HG03280 (cell line): ENCODE results near the gene CD22.

Experiments used
- ATAC-seq: cut with Tn5 transposase; IDR thresholded peaks from one replicate; pipeline ENCODE4 v1.9.1; 2021; ENCODE audit warnings: mild to moderate bottlenecking, moderate library complexity; ENCODE audit not compliant: unreplicated experiment

Gene CD22

GRCh38 chr19:35341006-35341405, 12.0 kb downstream of the CD22 start:
- no peak for ATAC-seq

GRCh38 chr19:35341565-35342225, 12.7 kb downstream of the CD22 start:
- no peak for ATAC-seq

GRCh38 chr19:35342430-35342829, 13.4 kb downstream of the CD22 start:
- no peak for ATAC-seq

GRCh38 chr19:35344511-35345031, 15.6 kb downstream of the CD22 start:
- no peak for ATAC-seq

- ATAC-seq = no peak
These were observed 16.7 kb downstream of the CD22 start for GRCh38 chr19:35345671-35346111.

GRCh38 chr19:35346193-35347052, 17.4 kb downstream of the CD22 start:
- no peak for ATAC-seq

GRCh38 chr19:35347171-35347929, 18.4 kb downstream of the CD22 start, which contains the start of gene FFAR1:
Gene FFAR1 (plus strand): TSS chr19:35347902. CDS start chr19:35351552, 3,650 bp downstream.
- ATAC-seq = peak; percentile 48

- ATAC-seq = no peak
These were observed 18.9 kb downstream of the CD22 start for GRCh38 chr19:35347930-35348298.

GRCh38 chr19:35348911-35349611, 20.1 kb downstream of the CD22 start:
- no peak for ATAC-seq

GRCh38 chr19:35349614-35350521, 20.9 kb downstream of the CD22 start:
- no peak for ATAC-seq

- no peak for ATAC-seq
These were observed 21.6 kb downstream of the CD22 start for GRCh38 chr19:35350591-35350990.

GRCh38 chr19:35351411-35352176, 22.6 kb downstream of the CD22 start:
- ATAC-seq = no peak

GRCh38 chr19:35352177-35352447, 23.1 kb downstream of the CD22 start:
- no peak for ATAC-seq

- ATAC-seq = no peak
These were observed 23.7 kb downstream of the CD22 start for GRCh38 chr19:35352448-35353304.

- no peak for ATAC-seq
These were observed 24.6 kb downstream of the CD22 start for GRCh38 chr19:35353635-35354034.

- ATAC-seq = no peak
These were observed 25.9 kb downstream of the CD22 start for GRCh38 chr19:35354898-35355297.

- no peak for ATAC-seq
These were observed 26.9 kb downstream of the CD22 start for GRCh38 chr19:35355791-35356460.
